Hindlimb muscle (tissue), 1 donor: ENCODE measurements around the gene RLN1. TPM values are rescaled to one million over a fixed set of nuclear protein-coding genes. Genes with fewer than 3 reads are reported as not detected.
"Not testable (repeated sequence)": the region's sequence is repeated elsewhere in the genome, so short reads cannot be mapped to it uniquely, and the experiment has no call there.

Source experiments
- DNase-seq: peaks from one replicate; pipeline ENCODE4 v3.0.0-alpha.2; 2013
- polyA plus RNA-seq: library from polyadenylated mRNA; unstranded; fragments of 120-200 nt; gene quantifications from one replicate; pipeline ENCODE4 v1.2.1, GENCODE V29; 2013; ENCODE audit not compliant: insufficient read length

RLN1 gene
- polyA plus RNA-seq, 1 donor: 0.48 TPM

DNA sequence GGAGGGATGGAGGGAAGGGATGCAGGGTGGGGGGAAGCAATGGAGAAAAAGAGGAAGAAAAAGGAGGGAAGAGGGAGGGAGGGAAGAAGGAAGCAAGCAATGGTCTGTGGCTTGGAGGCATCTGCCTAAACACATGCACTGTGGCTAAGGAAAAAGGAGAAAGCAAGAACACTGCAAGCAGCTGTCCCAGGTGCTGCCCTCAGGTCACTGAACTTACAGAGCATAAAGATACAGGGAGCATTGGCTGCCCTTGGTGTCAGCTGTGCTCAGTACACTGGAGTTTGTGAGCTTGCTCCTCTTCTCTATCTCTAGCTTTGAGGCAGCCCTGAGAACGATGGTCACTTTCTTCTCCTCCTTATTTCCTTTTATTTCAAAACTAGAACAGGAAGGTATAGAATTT lies 18.1 kb downstream of the RLN1 start:
- DNase-seq: not testable (repeated sequence)

DNA sequence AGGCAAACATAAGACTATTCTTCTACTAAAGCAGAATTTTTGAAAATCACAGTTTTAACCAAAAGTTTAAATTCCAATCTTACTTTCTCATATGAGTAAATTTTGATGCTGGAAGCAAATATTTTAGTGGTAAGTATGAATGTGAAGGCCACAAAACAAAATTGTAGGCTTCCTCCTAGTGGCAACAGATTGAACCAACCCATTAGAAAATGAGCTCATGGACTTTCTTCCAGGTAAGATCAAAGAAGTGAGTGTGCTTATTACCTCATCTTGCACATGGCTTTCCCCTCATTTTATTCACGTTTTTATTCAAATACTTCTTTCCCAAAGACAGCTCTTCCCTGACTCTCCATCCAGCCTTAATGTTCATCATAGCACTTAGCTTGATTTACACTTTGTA lies 18.6 kb downstream of the RLN1 start:
- no peak for DNase-seq

DNA sequence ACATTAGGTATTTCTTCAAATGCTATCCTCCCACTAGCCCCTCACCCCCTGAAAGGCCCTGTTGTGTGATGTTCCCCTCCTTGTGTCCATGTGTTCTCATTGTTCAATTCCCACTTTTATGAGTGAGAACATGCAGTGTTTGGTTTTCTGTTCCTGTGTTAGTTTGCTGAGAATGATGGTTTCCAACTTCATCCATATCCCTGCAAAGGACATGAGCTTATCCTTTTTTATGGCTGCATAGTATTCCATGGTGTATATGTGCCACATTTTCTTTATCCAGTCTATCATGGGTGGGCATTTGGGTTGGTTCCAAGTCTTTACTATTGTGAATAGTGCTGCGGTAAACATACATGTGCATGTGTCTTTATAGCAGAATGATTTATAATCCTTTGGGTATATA lies 23.3 kb downstream of the RLN1 start:
- DNase-seq: not testable (repeated sequence)

DNA sequence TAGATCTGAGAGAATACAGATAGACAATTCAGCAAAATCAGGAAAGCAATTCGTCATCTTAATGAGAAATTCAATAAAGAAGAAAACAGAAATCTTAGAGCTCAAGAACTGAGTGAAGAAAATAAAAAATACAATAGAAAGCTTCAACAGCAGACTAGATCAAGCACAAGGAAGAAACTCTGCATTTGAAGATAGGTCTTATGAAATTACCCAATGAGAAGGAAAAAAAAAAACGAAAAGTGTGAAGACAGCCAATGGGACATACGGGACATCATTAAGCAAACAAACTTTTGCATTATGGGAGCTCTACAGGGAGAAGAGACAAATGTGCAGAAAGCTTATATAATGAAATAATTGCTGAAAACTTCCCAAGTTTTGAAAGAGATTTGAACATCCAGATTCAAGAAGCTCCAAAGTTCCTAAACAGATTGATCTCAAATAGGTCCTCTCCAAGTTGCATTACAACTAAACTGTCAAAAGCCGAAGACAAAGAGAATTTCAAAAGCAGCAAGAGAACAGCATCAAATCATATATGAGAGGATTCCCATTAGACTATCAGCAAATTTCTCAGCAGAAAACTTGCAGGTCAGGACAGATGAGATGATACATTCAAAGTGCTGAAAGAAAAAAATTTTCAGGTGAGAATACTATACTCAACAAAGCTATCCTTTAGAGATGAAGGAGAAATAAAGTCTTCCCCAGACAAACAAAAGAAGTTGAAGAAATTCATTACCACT lies 24.3 kb downstream of the RLN1 start:
- DNase-seq: no peak

DNA sequence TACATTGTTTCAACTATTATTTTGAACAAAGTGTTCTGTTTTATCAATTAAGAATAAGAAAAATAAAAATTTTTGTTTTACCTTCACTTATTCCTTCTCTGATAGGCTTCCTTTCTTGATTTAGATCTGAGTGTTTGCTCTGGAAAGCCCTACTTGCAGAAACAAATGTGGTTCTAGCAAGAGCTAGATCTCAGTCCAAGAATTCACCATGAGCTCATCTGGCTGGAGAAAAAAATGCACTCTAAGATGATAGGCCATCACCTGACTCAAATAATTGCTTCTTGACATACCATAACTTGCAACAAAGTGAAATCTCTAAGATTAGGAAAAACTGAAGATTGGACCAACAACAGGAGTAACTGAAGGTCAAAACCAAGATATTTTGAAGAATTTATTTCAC lies 28.8 kb downstream of the RLN1 start:
- DNase-seq: no peak

DNA sequence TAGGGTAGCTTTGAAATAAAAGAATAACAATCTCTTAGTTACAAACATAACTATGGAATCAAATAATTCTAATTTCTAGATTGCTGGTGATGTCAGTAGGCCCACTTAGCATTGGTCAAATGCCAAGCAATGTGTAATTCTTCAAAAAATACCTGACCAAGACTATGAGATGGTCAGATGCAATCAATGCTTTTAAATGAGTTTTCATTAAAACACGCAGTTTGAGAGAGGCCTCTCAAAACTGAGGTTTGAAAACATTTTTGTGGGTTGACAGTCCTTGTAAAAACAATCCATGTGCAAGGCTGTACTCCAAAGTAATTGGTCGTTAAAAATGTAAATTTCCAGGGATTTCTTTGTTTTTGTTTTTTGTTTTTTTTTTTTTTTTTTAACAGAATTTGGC lies 33.9 kb downstream of the RLN1 start:
- DNase-seq: no peak

DNA sequence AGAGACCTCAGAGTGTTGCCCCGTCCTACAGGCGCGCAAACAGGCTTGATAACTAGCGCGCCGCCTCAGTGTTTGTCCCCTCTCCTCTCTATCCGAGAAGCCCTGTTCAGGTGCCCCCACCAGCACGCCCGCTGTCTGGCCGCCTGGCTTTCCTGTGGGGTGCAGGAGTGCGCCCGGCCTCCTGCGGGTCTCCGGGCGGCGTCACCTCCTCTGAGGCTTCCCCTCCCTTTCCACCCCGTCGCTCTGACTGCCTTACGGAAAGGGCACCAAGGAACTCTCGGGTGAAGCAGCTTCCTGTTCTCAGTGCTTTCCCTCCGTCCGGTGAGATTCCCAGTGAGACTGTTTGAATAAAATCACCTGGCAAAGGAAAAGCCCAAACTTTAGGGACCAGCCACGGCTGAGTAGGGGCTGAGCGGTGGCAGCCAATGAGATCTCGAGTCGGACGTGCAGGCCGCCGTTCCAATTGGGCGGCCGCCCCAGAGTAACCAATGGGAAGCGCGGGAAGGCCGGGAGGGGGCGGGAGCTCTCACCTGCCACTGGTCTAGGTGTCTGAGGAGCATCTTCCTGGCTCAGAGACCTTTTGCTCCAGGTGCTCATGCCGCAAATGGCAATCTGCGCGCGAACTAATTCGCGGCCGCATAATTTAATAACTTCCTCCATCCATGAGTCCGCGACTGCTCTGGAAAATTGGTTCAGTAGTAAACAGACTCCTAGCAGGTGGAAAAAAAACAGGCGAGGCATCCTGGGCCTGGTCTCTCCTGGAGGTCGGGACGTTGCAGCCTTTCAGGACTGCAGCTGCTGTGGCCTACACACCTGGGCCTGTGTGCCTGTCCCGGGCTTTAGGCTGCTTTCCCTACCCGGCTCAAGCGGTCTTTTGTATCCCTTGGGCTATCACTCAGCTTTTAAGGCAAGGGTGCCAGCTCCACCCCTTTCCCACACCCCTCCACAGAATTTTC lies 35.6 kb downstream of the RLN1 start, which contains the start of gene RLN2:
TSS of gene RLN2 (minus strand) at position 877 of the 956 bp plus-strand sequence. CDS start at position 741, 136 bp downstream.
- not testable (repeated sequence) for DNase-seq

DNA sequence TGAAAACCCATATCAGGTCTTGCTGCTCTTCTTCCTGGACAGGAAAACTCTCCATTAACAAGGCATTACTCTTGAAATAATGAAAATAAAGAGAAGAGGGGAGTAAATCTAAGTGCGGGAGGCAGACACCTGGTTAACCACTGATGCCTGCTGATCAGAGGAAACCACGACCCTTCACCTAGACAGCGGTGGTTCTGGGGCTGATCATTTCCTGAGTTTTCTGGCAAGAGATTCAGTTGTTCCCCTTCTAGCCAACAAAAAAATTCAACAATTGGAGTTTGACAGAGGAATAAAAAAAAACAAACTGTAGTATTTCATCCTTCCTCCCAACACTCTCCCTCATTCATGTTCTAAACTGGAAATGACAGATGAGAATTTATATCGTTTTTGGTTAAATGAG lies 38.1 kb downstream of the RLN1 start:
- no peak for DNase-seq

DNA sequence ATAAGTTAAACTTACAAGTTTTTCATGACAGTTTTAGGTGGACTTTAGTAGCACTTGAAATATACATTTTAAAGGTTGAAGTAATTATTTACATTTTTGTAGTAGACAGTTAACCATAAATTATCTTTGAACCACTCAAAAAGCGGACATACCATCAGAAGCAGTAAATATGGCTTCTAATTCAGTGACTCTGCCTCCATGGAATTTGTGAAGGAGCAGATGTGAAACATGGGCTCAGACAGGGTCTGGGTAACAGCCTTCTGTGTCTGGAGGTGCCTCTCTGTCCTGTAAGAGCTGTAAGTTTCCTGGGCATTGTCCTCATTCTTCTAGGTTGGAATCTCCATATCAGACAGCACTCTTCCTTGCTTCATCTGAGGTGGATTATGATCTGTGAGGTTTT lies 47.5 kb downstream of the RLN1 start:
- no peak for DNase-seq

DNA sequence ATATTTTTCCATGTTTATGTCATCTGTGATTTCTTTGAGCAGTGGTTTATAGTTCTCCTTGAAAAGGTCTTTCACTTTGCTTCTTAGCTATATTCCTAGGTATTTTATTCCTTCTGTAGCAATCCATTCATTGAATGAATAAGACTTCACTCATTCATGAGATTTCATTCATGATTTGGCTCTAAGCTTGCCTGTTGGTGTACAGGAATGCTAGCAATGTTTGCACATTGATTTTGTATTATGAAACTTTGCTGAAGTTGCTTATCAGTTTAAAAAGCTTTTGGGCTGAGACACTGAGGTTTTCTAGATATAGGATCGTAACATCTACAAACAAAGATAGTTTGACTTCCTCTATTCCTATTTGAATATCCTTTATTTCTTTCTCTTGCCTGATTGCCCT lies 51.1 kb downstream of the RLN1 start:
- no peak for DNase-seq

DNA sequence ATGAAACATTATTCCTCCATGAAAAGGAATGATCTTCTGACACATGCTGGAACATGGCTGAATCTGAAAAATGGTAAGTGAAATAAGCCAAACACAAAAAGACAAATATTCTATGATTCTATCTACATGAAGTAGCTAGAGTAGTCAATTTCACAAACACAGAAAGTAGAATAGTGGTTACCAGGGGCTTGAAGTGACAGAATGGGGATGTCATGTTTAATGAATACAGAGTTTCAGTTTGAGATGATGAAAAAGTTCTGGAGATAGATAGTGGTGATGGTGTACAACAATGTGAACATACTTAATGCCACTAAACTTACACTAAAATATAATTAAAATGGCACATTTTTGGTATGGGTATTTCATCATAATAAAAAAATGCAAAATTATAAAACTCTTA lies 53.4 kb downstream of the RLN1 start:
- DNase-seq: no peak

Other genes with a start within 250 kb of the RLN1 start
- 0.58 TPM for gene INSL6, start 154.2 kb downstream of the RLN1 start, polyA plus RNA-seq
- gene INSL4, start 108.5 kb downstream of the RLN1 start, polyA plus RNA-seq: not detected
- 0.61 TPM for gene RLN2, start 35.2 kb downstream of the RLN1 start, polyA plus RNA-seq
- 31.4 TPM for gene PLGRKT, start 98.0 kb upstream of the RLN1 start, polyA plus RNA-seq
- gene CD274, start 110.7 kb upstream of the RLN1 start, polyA plus RNA-seq: 1.5 TPM
- gene PDCD1LG2, start 170.7 kb upstream of the RLN1 start, polyA plus RNA-seq: 1.5 TPM